ENCODE data around the gene SMARCD3. TPM values are rescaled to one million over a fixed set of nuclear protein-coding genes. Genes with fewer than 3 reads are reported as not detected.

The SMARCD3 gene
- total and polyA plus RNA-seq, 9 of the 15 experiments (the other 6 are each of a cell fraction or from before 2014, with no cell fraction given): 0.43 to 3.6 (median 2.6) TPM

DNA sequence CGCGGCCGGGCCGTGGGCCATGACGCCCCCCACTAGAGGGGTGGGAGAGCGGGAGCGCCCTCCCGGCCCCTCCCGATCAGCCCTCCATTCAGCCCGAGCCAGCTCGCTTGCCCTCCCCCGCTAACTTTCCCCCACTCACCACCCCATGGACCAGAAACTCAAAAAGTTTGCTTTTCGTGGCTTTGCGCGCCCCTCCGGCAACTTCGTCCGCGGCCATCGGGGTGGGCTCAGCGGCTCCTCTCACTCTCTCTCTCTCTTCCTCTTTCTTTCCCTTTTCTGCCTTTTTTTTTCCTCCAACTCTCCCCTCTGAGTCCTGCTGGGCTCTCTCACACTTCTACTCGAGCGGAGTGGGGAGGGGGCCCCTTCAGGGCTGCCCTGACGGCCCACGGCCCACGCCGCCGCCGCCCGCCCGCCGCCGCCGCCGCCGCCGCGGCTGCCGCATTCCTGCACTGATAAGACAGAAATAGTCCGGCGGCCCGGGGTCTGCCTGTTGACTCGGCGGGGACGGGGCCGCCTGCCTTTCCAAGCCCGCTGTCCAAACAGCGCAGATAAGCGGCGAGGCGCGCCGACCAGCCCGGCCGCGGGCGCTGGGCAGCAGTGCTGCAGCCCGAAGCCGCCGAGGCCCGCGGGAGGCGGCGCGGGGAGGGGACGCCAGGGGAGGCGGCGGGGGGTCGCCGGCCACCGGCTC, at the start of gene SMARCD3 (continued):
- TF ChIP-seq, protein P1, sequence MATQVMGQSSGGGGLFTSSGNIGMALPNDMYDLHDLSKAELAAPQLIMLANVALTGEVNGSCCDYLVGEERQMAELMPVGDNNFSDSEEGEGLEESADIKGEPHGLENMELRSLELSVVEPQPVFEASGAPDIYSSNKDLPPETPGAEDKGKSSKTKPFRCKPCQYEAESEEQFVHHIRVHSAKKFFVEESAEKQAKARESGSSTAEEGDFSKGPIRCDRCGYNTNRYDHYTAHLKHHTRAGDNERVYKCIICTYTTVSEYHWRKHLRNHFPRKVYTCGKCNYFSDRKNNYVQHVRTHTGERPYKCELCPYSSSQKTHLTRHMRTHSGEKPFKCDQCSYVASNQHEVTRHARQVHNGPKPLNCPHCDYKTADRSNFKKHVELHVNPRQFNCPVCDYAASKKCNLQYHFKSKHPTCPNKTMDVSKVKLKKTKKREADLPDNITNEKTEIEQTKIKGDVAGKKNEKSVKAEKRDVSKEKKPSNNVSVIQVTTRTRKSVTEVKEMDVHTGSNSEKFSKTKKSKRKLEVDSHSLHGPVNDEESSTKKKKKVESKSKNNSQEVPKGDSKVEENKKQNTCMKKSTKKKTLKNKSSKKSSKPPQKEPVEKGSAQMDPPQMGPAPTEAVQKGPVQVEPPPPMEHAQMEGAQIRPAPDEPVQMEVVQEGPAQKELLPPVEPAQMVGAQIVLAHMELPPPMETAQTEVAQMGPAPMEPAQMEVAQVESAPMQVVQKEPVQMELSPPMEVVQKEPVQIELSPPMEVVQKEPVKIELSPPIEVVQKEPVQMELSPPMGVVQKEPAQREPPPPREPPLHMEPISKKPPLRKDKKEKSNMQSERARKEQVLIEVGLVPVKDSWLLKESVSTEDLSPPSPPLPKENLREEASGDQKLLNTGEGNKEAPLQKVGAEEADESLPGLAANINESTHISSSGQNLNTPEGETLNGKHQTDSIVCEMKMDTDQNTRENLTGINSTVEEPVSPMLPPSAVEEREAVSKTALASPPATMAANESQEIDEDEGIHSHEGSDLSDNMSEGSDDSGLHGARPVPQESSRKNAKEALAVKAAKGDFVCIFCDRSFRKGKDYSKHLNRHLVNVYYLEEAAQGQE (IDR thresholded peaks at IDR 0.05; ENCODE audit: borderline replicate concordance): peak; percentile 39
- TF ChIP-seq, protein P1 (CRISPR knock-in tag; IDR thresholded peaks at IDR 0.05; ENCODE audit: low read depth): no peak
- 0 out of 2 replicates have a peak, but pooled peaks have one; percentile 16 for TF ChIP-seq PHF8 (IDR thresholded peaks at IDR 0.05; ENCODE audit: borderline replicate concordance, low read length)
- no peak for TF ChIP-seq ZNF717 (CRISPR knock-in tag; IDR thresholded peaks at IDR 0.05)
- no peak for TF ChIP-seq TAF15 (IDR thresholded peaks at IDR 0.05; ENCODE audit: low read depth, low read length)
- TF ChIP-seq, protein P2, sequence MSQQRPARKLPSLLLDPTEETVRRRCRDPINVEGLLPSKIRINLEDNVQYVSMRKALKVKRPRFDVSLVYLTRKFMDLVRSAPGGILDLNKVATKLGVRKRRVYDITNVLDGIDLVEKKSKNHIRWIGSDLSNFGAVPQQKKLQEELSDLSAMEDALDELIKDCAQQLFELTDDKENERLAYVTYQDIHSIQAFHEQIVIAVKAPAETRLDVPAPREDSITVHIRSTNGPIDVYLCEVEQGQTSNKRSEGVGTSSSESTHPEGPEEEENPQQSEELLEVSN (IDR thresholded peaks at IDR 0.05; ENCODE audit: borderline replicate concordance in 1 of 2, extremely low read depth in 1 of 2, insufficient read depth in 1 of 2, insufficient read length in 1 of 2, low read depth in 1 of 2, low read length in 1 of 2, poor library complexity in 1 of 2, severe bottlenecking in 1 of 2): peak in 1 of 2 experiments; percentile 73
- TF ChIP-seq PTRF (tag; IDR thresholded peaks at IDR 0.05): no peak
- peak; percentile 27; the same call in 1 of the 2 replicates for TF ChIP-seq ZNF24 (IDR thresholded peaks at IDR 0.05)
- no peak for TF ChIP-seq STAT5B (CRISPR knock-in tag; IDR thresholded peaks at IDR 0.05)
- TF ChIP-seq ZNF253 (CRISPR knock-in tag; conservative IDR thresholded peaks at IDR 0.05): no peak
- TF ChIP-seq SIX5 (IDR thresholded peaks at IDR 0.05; ENCODE audit: borderline replicate concordance in 1 of 2, insufficient read depth in 1 of 2, low read depth in 1 of 2, low read length in 2 of 2): no peak
- TF ChIP-seq CCNT2 (IDR thresholded peaks at IDR 0.05; ENCODE audit: borderline replicate concordance, extremely low read depth, insufficient read length, low read depth, low read length): peak; percentile 83
- 0 out of 2 replicates have a peak, but pooled peaks have one; percentile 11 for TF ChIP-seq TCF3 (CRISPR knock-in tag; IDR thresholded peaks at IDR 0.05)
- peak; percentile 89; the same call in 1 of the 2 replicates for TF ChIP-seq CTBP1 (IDR thresholded peaks at IDR 0.05; ENCODE audit: borderline replicate concordance)
- no peak for TF ChIP-seq ZNF436 (CRISPR knock-in tag; IDR thresholded peaks at IDR 0.05)
- TF ChIP-seq EGR1 (conservative IDR thresholded peaks at IDR 0.05): peak; percentile 43
- peak; percentile 98 for TF ChIP-seq LARP7 (IDR thresholded peaks at IDR 0.05)
- peak; percentile 82 for TF ChIP-seq HNRNPLL (IDR thresholded peaks at IDR 0.05; ENCODE audit: low read depth, low read length, poor library complexity, severe bottlenecking)
- no peak for TF ChIP-seq TEAD2 (tag; IDR thresholded peaks at IDR 0.05)

All from K562 (cell line).